Measurements from ENCODE around the gene ZNG1A.
"Not testable (repeated sequence)": the region's sequence is repeated elsewhere in the genome, so short reads cannot be mapped to it uniquely, and the experiment has no call there.

The ZNG1A gene

DNA sequence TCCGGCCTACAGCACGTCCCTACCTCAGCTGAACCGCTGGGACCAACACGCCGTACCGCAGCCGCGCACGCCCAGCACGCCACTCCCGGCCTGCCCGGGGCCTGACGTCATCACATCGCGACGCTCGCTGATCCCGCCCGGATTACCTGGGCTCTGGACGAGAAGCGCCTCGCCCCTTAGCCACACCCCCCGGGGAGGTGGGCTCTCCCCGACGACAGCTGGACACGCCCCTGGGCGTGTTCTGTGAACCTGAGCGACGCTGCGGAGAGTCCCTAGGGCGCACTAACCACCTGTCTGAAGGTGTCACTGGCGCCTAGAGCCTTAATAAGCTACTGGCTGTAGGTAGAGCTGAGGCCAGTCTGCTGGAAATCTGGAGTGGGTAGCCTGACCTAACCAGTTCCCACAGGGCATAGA is at the start of gene ZNG1A:
Gene ZNG1A (minus strand): TSS at position 87 of the 414 bp plus-strand sequence. CDS start 87 bp downstream, outside the sequence.
- in situ Hi-C loops (cut with MboI; ENCODE audit: low sequenced_read_pairs), result not testable (repeated sequence)

DNA sequence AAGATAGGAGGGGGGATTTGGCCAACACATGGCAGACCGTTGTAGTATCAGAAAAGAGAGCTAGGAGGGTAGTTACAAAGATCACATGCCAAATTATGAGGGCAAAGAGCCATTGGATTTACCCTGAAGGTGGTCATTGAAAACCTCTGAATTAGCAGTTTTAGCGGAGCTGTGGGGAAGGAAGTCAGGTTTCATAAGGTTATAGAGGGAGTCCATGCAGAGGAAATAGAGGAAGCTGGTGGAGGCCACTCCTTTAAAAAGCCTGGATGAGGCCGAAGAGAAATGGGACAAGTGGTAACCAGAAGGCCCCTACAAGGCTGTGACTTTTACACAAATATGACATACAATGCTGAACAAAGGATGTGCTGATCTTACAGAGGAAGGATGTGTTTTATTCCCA is 49.0 kb upstream of the ZNG1A start:
- in situ Hi-C loops (cut with MboI; ENCODE audit: low sequenced_read_pairs), result no loop called here

DNA sequence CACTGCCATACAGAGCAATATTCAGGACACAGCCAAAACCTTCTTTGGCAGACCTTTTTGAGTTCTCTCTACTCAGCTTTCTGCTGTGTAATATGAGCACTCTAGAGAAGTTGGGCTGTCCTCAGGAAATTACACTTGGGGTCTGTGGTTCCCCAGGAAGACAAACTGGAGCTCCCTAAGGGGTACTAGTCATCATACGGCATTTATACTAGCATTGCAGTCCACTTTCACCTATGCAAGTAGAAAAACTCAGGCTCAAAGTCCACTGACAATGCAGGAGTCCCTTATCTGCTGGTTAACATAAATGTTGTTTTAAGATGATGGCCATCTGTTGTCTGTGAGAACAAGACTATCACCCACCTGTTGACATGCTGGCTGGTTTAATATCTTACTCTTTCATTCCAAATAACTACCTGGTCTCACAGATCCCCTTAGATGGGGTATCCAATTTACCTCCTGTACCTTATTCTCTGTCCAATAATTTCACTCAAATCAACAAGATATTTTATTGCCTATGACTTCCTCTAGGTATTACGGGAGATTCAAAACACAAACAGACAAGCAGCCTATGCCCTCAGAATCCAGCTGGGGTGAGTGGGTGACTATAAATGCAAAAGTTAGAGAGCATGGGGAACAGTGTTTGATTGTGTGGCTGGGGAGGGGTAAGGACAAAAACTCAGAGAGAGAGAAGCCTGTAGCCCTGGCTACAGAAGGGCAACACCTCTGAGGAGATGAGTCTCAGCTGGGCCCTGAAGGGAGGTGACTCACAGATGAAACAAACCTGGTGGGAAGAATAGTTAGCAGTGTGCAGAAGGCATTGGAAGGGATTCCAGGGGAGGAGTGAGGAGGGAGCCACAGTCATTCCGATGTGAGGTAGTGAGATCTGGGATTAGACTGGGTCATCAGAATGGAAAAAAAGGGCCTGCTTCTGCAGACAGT is 46.0 kb upstream of the ZNG1A start:
- in situ Hi-C loops (cut with MboI; ENCODE audit: low sequenced_read_pairs), result no loop called here

DNA sequence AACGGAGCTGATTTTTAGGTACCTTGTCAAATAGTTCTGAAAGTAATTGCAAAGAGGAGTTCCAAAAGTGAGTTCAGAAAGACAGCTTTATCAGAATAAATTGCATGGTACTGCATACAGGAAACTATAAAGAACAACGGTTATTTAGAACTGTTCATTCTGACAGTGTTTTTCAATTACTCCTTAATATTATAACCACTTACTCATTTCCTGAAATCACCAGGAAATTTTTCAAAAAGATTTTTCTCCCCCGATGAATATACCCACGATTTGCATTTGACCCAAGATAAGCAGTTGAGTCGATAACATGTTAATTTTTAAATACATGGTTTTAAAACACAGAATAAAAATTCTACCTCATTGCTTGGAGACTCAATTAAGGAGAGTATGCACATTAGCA is 45.2 kb upstream of the ZNG1A start:
- in situ Hi-C loops (cut with MboI; ENCODE audit: low sequenced_read_pairs), result no loop called here

DNA sequence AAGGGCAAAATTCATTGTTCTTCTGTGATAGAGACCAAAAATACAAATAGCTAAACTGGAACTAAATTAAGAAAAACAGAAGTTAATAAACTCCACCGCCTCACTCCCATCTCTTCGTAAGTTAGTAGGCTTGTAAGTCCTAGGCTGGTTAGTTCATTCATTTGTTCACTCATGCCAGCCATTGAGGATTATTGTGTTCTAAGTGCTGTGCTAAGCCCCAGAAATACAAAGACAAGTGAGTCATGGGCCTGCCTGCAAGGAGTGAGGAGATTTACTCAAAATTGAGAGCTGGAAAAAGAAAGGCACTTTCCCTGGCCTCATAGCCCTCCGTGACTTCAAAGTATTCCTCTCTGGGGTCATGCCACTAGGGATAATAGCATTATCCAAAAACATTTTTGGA is 44.3 kb upstream of the ZNG1A start:
- in situ Hi-C loops (cut with MboI; ENCODE audit: low sequenced_read_pairs), result no loop called here

DNA sequence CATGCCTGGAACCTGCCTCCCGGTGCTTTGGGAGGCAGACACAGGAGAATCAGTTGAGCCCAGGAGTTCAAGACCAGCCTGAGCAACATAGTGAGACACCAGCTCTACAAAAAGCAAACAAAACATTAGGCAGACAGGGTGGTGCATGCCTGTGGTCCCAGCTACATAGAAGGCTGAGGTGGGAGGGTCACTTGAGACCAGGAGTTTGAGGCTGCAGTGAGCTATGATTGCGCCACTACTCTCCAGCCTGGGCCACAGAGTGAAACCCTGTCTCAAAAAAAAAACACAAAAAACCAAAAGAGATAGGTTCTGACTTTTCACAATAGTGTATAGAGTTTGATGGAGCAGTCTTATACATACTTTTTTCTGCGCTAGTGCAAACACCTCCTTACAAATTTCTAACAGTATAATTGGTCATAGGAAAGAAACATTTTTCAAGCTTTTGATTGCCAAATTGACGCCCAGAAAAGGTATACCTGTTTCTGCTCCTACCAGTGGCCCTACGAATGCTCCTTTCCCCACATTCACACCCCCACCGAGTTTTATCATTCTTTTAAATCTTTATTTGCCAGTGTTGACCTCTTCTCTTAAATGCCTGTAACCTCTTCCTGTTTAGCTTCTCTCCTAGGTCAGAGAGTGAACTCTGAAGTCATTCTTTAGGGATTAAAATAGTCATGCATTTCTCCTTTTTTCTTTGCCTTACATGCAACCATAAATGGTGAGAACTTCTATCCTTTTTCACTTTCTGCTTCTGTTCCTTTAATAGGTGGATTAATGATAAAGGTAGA is 43.3 kb upstream of the ZNG1A start:
- in situ Hi-C loops (cut with MboI; ENCODE audit: low sequenced_read_pairs), result no loop called here

DNA sequence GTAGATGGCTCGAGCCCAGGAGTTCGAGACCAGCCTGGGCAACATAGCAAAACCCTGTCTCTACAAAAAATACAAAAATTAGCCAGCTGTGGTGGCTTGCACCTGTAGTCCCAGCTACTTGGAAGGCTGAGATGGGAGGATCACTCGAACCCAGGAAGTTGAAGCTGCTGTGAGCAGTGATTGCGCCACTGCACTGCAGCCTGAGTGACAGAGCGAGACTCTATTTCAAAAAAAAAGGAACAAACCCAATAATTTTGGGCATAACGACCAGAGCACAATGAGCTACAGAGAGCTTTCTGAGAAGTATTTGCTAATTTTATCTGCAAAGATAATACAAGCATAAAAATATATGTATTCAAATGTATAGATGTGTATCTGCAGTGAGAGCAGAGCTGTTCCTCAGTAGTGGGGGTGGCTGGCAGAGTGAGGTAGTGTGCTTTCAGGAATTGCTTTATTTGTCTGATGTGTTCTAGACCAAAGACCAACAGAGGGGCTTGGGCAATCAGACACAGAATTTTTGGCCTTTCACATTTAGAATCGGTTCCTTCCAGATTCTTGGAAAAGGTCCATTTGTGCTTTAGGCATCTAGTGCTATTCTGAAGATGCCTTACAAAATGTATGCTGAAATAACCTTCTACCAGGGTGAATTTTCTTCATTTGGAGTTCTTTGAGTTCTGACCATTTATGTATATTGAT is 41.0 kb upstream of the ZNG1A start:
- in situ Hi-C loops (cut with MboI; ENCODE audit: low sequenced_read_pairs), result no loop called here

DNA sequence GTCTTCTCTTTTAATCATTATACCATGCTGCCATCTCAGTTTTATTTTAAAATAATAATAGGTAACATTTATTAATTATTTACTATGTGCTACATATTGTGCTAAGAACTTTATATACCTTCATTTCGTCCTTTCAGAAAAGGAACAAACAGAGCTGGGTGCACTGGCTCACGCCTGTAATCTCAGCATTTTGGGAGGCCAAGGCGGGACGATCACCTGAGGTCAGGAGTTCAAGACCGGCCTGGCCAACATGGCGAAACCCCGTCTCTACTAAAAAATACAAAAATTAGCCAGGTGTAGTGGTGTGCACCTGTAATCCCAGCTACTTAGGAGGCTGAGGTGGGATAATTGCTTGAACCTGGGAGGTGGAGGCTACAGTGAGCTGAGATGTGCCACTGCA is 40.2 kb upstream of the ZNG1A start:
- in situ Hi-C loops (cut with MboI; ENCODE audit: low sequenced_read_pairs), result not testable (repeated sequence)

DNA sequence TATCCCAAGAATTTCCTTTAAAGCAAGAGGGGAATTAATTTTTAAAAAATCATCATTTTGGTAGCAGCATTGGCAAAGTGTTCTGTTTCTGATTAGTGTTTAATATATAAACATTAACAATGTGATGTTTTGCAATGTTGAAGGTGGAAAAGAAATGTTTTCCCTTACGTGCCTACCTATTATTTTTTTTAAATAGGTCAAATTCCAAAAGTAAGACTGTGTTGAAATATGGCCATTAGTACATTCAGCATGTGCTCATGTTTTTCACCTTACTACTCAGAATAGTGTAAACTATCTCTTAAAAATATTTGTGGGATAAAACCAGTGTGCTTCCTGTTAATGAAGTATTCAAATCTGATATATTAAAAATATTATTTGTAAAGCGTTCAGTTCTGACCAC is 39.1 kb upstream of the ZNG1A start:
- in situ Hi-C loops (cut with MboI; ENCODE audit: low sequenced_read_pairs), result no loop called here

DNA sequence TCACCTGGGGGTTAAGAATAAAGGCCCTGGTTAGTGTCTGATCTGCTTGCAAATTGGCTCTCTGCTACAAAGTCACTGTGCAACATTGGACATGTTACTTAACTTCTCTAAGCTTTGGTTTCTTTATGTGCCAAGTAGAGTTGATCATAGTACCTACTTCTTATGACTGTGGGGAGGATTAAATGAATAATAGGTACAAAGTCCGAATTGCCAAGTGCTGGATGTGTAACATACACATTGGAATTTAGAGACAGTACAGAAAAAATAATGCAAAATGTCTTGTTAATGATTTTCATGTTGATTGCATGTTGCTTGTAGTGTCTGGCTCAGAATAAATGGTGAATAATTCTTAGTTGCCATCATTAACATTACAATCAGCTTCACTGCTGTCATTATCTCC is 38.0 kb upstream of the ZNG1A start:
- in situ Hi-C loops (cut with MboI; ENCODE audit: low sequenced_read_pairs), result no loop called here

DNA sequence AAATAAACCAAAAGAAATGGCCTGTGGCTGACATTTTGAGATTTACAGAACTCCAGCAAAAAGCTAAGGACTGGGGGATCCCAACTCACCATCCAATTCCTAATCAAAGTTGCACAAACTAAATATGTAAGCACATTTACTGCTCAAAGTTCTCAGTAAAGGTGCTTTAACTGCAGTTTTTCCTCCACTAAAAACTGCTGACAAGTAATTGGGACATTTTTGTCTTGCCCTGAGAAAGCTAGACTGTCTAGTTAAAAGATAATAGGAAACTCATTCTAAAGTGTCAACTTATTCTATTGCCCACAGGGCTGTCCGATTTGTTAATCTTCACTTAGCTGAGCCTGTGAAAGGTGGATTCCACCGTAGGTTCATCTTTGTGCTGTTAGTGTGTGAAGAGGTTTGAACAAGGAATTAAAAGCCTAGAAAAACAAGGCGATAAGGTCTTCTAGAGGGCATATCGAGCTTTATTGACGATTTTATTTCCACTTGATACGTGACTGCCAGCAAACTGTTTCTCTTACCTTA is 36.8 kb upstream of the ZNG1A start:
- in situ Hi-C loops (cut with MboI; ENCODE audit: low sequenced_read_pairs), result no loop called here

DNA sequence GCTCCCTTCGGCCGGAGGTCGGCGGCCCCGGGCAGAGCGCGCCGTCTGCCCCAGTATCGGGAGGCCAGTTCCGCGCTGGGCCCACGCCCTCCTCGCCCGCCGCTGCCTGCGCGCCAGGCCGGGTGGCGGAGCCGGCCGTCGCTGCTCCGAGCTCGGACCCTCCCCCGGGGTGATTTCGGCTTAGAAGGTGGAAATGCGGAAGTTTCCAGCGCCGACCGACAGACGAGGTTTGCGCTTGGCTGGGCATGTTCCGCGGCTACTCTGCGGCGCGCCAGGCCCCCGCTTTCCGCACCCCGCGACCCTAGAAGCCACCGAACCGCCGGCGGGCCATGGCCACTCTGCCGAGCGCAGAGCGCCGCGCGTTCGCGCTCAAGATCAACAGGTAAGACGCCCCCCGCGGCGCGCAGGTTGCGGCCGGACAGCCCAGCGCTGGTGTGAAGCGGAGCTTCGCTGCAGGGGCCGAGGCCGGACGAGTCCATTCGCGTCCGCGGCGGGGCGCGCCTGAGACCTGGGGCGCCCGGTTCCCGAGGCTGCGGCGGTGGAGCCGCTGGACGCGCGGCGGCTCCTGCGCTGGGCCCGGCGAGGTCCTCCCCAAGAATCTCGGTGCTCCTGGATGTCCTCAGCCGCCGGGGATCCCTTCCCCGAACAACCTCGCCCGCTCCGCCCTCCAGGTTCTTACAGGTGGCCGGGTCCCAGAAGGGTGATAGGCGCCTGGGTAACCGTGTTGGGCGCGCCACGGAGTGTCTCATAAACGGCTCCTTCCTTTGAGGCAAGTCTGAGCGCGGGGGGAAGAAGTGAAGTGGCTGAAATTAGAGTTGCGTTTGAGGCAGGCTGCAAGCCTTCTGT is 36.0 kb upstream of the ZNG1A start, which contains the start of gene DOCK8:
Gene DOCK8 (plus strand): TSS at position 218 of the 846 bp plus-strand sequence. CDS start 112 bp downstream, at position 330.
- in situ Hi-C loops (cut with MboI; ENCODE audit: low sequenced_read_pairs), result no loop called here

DNA sequence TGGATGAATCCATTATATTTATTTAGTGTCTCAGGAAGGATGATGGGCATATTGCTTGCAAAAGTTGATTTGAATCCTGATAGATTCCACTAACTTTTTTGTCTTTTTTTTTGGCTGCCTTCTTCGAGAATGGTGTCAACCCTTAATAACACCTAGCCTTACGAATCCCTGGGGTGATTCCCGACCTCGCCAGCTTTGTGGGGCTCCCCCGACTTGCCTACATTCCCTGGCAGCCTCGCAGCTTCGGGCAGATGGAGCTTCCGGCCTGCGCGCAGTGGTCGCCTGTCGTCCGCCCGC is 35.4 kb upstream of the ZNG1A start:
- in situ Hi-C loops (cut with MboI; ENCODE audit: low sequenced_read_pairs), result no loop called here

DNA sequence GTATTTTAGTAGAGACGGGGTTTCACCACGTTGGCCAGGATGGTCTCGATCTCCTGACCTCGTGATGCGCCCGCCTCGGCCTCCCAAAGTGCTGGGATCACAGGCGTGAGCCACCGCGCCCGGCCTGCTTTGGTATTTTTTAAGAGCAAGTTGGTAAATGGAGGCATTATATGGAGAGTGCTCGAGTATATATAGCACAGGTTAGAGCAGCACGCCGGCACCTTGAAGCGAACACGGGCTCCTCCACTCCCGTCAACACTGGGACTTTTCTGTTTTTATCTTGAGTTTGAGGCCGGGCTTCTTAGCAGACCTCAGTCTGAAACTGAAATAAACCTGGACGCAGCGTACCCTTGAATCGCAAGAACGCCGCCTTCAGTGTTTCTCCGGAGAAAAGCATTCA is 35.0 kb upstream of the ZNG1A start:
- in situ Hi-C loops (cut with MboI; ENCODE audit: low sequenced_read_pairs), result not testable (repeated sequence)

DNA sequence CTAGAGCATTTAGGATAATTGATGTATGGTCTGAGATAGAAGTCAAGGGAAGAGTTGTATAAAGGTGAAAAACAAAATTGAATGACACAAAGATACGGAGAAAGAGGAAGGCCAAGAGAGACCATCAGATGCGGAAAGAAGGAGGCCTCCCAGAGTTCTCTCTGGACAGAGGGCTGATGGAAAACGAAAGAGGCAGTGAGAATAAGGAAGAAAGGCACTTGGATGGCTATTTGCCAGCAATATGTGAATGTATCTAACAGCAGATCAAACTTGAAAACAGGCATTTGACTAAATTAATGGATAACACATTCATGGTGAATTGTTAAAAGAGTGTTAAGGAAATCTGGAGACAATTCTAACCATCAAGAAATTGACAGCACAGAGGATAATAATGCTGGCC is 33.4 kb upstream of the ZNG1A start:
- in situ Hi-C loops (cut with MboI; ENCODE audit: low sequenced_read_pairs), result no loop called here

DNA sequence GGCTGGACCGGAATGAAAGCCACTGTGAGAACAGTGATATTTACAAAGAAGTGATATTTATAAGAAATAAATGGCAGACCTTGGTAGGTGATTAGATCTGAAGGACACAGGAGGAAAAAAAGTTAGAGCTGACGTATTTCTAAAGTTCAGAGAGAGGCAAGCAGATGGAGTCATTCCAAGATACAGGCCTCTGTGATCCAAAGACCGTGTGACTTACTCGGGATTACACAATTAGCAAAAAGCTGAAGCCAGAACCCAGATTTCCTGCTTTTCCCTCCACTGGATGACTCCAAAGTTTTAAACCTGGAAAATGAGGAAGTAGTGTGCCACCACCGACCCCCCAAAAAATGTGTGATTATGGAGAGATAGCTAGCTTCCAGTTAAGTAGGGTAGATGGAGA is 32.7 kb upstream of the ZNG1A start:
- in situ Hi-C loops (cut with MboI; ENCODE audit: low sequenced_read_pairs), result no loop called here

DNA sequence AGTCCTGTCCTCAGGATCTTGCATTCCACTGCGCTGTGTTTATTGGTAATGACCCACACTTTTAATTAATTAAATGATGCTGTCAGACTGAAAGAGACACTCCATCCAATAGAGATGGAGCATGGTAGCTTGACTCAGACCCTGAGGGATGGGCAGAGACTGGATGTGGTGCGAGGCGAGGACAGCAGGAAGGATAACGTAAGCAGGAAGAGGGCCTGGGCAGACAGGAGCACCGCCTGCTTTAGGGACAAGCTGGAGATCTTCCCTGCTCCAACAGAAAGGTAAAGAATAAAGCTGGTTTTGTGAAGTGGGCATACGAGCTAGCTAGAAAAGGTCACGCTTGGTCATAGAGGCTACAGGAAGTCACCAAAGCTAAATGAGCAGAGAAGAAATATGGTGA is 32.2 kb upstream of the ZNG1A start:
- in situ Hi-C loops (cut with MboI; ENCODE audit: low sequenced_read_pairs), result no loop called here

DNA sequence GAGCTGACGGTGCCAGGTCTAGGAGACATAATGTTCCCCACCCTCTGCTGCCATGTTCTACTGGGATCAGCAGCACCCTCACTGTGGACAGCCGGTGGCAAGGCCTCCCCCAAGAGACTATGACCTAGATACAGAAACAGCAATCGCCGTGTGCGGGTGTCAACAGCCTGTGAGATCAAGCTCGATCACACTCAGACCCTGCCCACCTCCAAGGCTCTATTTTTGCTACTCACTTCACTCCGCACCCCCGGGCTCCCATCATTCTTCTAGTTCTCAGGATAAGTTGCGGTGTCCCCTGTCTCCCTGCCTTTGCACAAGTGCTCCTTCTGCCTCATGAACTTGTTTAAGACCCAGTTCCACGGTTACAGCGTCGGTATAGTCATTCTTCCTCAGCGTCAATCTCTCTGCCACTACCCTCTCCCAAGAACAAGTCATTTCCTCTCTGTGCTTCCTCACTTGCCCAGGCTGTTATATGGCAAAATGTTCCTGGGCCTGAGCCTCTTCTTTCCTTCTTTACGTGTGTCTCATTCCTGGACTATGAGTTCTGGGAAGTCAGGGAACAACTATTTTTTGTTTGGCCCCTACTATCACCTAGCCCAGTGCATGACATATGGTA is 30.4 kb upstream of the ZNG1A start:
- in situ Hi-C loops (cut with MboI; ENCODE audit: low sequenced_read_pairs), result no loop called here

DNA sequence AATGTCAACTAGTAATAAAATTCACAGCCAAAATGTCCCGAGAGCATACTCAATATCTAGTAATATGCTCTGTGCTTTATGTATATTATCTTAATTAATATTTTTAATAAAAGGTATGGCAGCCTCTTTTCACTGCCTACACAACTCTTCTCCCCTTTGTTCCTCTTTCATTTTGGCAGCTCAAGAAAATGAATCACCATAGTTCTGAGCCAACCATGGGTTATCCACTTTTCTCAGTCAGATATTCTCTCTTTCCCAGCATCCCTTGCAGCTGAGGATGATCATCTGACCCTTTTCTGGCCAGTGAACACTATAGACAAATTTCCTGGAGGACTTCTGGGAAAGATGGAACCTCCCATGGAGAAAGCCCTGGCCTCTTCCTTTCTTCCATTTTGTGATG is 27.6 kb upstream of the ZNG1A start:
- in situ Hi-C loops (cut with MboI; ENCODE audit: low sequenced_read_pairs), result no loop called here

DNA sequence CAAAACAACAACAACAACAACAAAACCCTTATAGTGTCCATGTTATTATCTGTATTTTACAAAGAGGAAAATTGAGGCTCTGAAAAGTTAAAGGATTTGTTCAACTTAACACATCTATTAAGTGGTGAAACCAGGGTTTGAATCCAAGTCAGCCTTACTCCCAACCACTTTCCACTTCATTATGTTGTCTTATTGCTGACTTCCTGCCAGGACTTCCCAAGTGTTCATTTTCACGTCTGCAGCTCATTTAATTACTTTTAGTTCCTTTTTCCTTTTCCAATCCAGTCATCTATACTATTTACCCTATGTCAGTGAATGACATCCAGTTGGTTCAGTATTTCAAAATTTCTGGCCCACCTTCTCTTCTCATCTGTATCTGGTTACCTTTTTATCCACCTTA is 20.7 kb upstream of the ZNG1A start:
- in situ Hi-C loops (cut with MboI; ENCODE audit: low sequenced_read_pairs), result not testable (repeated sequence)

All from HL-60/S4 treated with retinoic acid at 250 ng/mL for 4 days and 3 days (cell line).